Epithelial cell of proximal tubule (primary cell): ENCODE data around the gene NAA50. TPM values are rescaled to one million over a fixed set of nuclear protein-coding genes. Genes with fewer than 3 reads are reported as not detected.

Experiments used
- DNase-seq: peaks from one replicate; pipeline ENCODE4 v3.0.0-alpha.2; 2011; ENCODE audit warnings: low read depth
- H3K4me3 ChIP-seq: 2 replicates; pipeline ENCODE4 v1.5.1; 2011; ENCODE audit warnings: low read depth, mild to moderate bottlenecking, low read length
- CTCF ChIP-seq: conservative IDR thresholded peaks from 2 replicates; pipeline ENCODE4 v1.5.1; 2012; ENCODE audit warnings: low read depth, mild to moderate bottlenecking, low read length
- total RNA-seq: library from RNA; depleted of rRNA; stranded (reverse); fragments of >200 nt; gene quantifications from 2 replicates; pipeline ENCODE4 v1.2.3, GENCODE V29; 2015

The NAA50 gene
- total RNA-seq = 135 and 161 TPM in 2 replicates

GRCh38 chr3:113745756-113746547, at the start of gene NAA50:
NAA50 (minus strand) TSS chr3:113746249; CDS start chr3:113745949, 300 bp downstream.
- peak within 1 kb of the TSS; percentile 98 for H3K4me3 ChIP-seq
- no peak for TF ChIP-seq CTCF
- DNase-seq = peak; percentile 70

DNA sequence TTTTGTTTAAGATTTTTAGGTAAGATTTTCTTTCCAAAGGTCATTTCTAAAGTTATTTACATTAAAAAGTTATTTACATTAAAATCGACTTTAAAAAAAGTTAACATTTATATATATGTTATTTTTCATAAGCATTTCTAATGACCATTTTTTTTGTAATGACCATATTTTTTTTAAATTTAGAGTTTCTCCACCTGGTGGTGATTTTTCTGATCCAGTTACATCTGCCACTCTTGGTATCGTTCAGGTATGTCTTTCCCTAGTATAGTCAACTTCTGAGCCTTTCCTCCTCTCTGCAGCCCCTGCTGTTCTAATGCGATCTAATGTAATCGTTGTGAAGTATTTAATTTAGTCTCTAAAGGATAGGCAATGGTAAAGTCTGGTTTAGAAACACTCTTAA, 49.6 kb upstream of the NAA50 start:
- H3K4me3 ChIP-seq = no peak overlapping the region
- TF ChIP-seq CTCF = peak; percentile 11
- no peak for DNase-seq

GRCh38 chr3:113794526-113794925, 48.5 kb upstream of the NAA50 start:
- no peak overlapping the region for H3K4me3 ChIP-seq
- DNase-seq = no peak
- TF ChIP-seq CTCF = no peak

GRCh38 chr3:113791381-113791780, 45.3 kb upstream of the NAA50 start:
- H3K4me3 ChIP-seq = no peak overlapping the region
- DNase-seq = no peak
- TF ChIP-seq CTCF = no peak

DNA sequence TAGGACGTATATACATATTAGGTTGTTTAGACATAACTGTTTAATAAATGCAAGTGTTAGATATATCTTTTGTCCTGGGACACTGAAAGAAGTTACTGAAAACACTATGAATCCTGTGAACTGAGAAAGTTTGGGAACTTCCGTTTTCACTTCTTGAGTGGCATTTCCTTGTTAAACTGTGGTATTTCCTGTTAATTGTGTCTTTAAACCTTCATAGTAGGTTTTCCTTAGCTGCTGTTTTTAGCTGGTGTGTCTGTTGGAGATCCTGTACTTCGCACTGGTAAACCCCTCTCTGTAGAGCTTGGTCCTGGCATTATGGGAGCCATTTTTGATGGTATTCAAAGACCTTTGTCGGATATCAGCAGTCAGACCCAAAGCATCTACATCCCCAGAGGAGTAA, 37.9 kb upstream of the NAA50 start:
- no peak overlapping the region for H3K4me3 ChIP-seq
- no peak for TF ChIP-seq CTCF
- DNase-seq = no peak

GRCh38 chr3:113783463-113783862, 37.4 kb upstream of the NAA50 start:
- DNase-seq = peak; percentile 27
- TF ChIP-seq CTCF = no peak
- no peak overlapping the region for H3K4me3 ChIP-seq

GRCh38 chr3:113776564-113776963, 30.5 kb upstream of the NAA50 start:
- DNase-seq = no peak
- no peak overlapping the region for H3K4me3 ChIP-seq
- no peak for TF ChIP-seq CTCF
